Esophagus muscularis mucosa (tissue), 4 donors: ENCODE measurements around the gene SHISA8. TPM values are rescaled to one million over a fixed set of nuclear protein-coding genes. Genes with fewer than 3 reads are reported as not detected.
"Not testable (repeated sequence)": the region's sequence is repeated elsewhere in the genome, so short reads cannot be mapped to it uniquely, and the experiment has no call there.

Source experiments
- DNase-seq: peaks from one replicate; pipeline ENCODE4 v3.0.0-alpha.2; 2017; ENCODE audit errors: extremely low spot score
- H3K27ac ChIP-seq, 4 donors: fragments of 200-600 bp; sonication (generic); replicated peaks in 1 of 4; 1 replicate in 3 of 4; 2 replicates in 1 of 4; pipeline ENCODE4 v1.5.1; 2016 to 2019; ENCODE audit warnings: mild to moderate bottlenecking in 1 of 4
- H3K27me3 ChIP-seq, 4 donors: fragments of 200-600 bp; sonication (generic); one replicate each; pipeline versions ENCODE4 v1.5.1 to v1.6.0; 2016 to 2019
- H3K36me3 ChIP-seq, 4 donors: fragments of 200-600 bp; sonication (generic); one replicate each; pipeline ENCODE4 v1.5.1; 2016 to 2019
- H3K4me1 ChIP-seq, 4 donors: fragments of 200-600 bp; sonication (generic); one replicate each; pipeline ENCODE4 v1.5.1; 2016 to 2019
- H3K4me3 ChIP-seq, 4 donors: fragments of 200-600 bp; sonication (generic); 1 replicate in 2 of 4; 2 replicates in 2 of 4; pipeline ENCODE4 v1.5.1; 2016 to 2019; ENCODE audit warnings: mild to moderate bottlenecking in 4 of 4, moderate library complexity in 1 of 4
- H3K9me3 ChIP-seq, 4 donors: fragments of 200-600 bp; sonication (generic); 1 replicate in 3 of 4; 2 replicates in 1 of 4; pipeline ENCODE4 v1.5.1; 2016 to 2019
- EP300 ChIP-seq: sonication (generic); formaldehyde crosslinking; IDR thresholded peaks from one replicate; pipeline ENCODE4 v1.6.1; 2017; ENCODE audit warnings: antibody characterized with exemption
- POLR2A ChIP-seq: fragments of 450-650 bp; IDR thresholded peaks from one replicate; pipeline ENCODE4 v1.6.1; 2017; ENCODE audit warnings: antibody characterized with exemption, moderate library complexity, mild to moderate bottlenecking, low read depth
- POLR2AphosphoS5 ChIP-seq, 2 donors: sonication (generic); formaldehyde crosslinking; IDR thresholded peaks; one replicate each; pipeline ENCODE4 v1.6.1; 2017; ENCODE audit warnings: antibody characterized with exemption in 2 of 2
- WGBS: methylation state at CpG from one replicate; pipeline ENCODE4 v1.1.5; 2018; 5-methylcytosine and 5-hydroxymethylcytosine counted together
- intact Hi-C: fragments of 100-400 bp; cut with DNase I; formaldehyde crosslinking; loops from one replicate; pipeline ENCODE4 v1.15.1; 2023
- total RNA-seq, 4 donors: library from RNA; depleted of rRNA; stranded (reverse); fragments of >200 nt; gene quantifications; one replicate each; pipeline versions ENCODE4 v1.1.0 to v1.2.1, GENCODE V29; 2016
- TF ChIP-seq, protein P1 (sequence below), 3 experiments: fragments of 200-600 bp in 2 of 3; fragments of 450-650 bp in 1 of 3; sonication (generic) in 2 of 3; IDR thresholded peaks; one replicate each; pipeline ENCODE4 v1.5.1; 2017 to 2019; ENCODE audit warnings: antibody characterized with exemption in 3 of 3, mild to moderate bottlenecking in 2 of 3, moderate library complexity in 1 of 3

The SHISA8 gene
- total RNA-seq, 4 donors from 2014 or later = 0.83 TPM; not detected in 3

- peaks cover 4 to 6% (median 5%) of the 10 kb centered on the region in 4 donors for H3K4me1 ChIP-seq
- H3K9me3 ChIP-seq = no peaks in the 10 kb centered on the region
- no peaks in the 10 kb centered on the region for H3K36me3 ChIP-seq
- whole genome bisulfite sequencing = 86% methylated on average over 1 of the region's 2 CpGs
- DNase-seq = no peak
- TF ChIP-seq, protein P1, sequence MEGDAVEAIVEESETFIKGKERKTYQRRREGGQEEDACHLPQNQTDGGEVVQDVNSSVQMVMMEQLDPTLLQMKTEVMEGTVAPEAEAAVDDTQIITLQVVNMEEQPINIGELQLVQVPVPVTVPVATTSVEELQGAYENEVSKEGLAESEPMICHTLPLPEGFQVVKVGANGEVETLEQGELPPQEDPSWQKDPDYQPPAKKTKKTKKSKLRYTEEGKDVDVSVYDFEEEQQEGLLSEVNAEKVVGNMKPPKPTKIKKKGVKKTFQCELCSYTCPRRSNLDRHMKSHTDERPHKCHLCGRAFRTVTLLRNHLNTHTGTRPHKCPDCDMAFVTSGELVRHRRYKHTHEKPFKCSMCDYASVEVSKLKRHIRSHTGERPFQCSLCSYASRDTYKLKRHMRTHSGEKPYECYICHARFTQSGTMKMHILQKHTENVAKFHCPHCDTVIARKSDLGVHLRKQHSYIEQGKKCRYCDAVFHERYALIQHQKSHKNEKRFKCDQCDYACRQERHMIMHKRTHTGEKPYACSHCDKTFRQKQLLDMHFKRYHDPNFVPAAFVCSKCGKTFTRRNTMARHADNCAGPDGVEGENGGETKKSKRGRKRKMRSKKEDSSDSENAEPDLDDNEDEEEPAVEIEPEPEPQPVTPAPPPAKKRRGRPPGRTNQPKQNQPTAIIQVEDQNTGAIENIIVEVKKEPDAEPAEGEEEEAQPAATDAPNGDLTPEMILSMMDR (IDR thresholded peaks at IDR 0.05) = no peak
- no peak for TF ChIP-seq POLR2A
- no peak for TF ChIP-seq POLR2AphosphoS5 (IDR thresholded peaks at IDR 0.05)
- no peak for TF ChIP-seq EP300
- no peak overlapping the region for H3K4me3 ChIP-seq
- peaks cover 0 to 39% (median 0%) of the 10 kb centered on the region in 4 donors for H3K27me3 ChIP-seq
- intact Hi-C loops = no loop called here
- H3K27ac ChIP-seq = no peak overlapping the region
Measured at GRCh38 chr22:41952713-41953112, 37.8 kb upstream of the SHISA8 start.

GRCh38 chr22:41951898-41952474, 37.1 kb upstream of the SHISA8 start, which contains the start of gene SMIM45:
Gene SMIM45, plus strand, starts transcription at chr22:41952150.
- Histone ChIP-seq H3K4me3 (no peak within 1 kb of the TSS), H3K27ac (no peak within 1 kb of the TSS), H3K36me3 (no peaks in the 10 kb centered on the region), H3K9me3 (no peaks in the 10 kb centered on the region), H3K4me1 (peaks cover 3 to 8% (median 7%) of the 10 kb centered on the region in 4 donors), H3K27me3 (peaks cover 0 to 33% (median 0%) of the 10 kb centered on the region in 4 donors)
- 76% methylated on average over 4 of the region's 16 CpGs for WGBS
- intact Hi-C loops = no loop called here
- TF ChIP-seq POLR2A (no peak), POLR2AphosphoS5 (IDR thresholded peaks at IDR 0.05) (no peak), EP300 (no peak)
- TF ChIP-seq, protein P1 (IDR thresholded peaks at IDR 0.05) = no peak
- DNase-seq = no peak

- TF ChIP-seq POLR2AphosphoS5 (IDR thresholded peaks at IDR 0.05) (no peak), EP300 (no peak), POLR2A (no peak)
- TF ChIP-seq, protein P1 (IDR thresholded peaks at IDR 0.05) = no peak
- Histone ChIP-seq H3K36me3 (no peaks in the 10 kb centered on the region), H3K27ac (no peak overlapping the region), H3K4me1 (peaks cover 11 to 20% (median 18%) of the 10 kb centered on the region in 4 donors), H3K27me3 (peaks cover 0 to 26% (median 0%) of the 10 kb centered on the region in 4 donors), H3K9me3 (no peaks in the 10 kb centered on the region), H3K4me3 (no peak overlapping the region)
- WGBS = 87% methylated on average over 6 of the region's 7 CpGs
- intact Hi-C loops = no loop called here
- DNase-seq = no peak
Measured at GRCh38 chr22:41949297-41949965, 34.6 kb upstream of the SHISA8 start.

- 81% methylated on average over 8 of the region's 8 CpGs for WGBS
Measured at GRCh38 chr22:41948928-41949296, 34.0 kb upstream of the SHISA8 start.

DNA sequence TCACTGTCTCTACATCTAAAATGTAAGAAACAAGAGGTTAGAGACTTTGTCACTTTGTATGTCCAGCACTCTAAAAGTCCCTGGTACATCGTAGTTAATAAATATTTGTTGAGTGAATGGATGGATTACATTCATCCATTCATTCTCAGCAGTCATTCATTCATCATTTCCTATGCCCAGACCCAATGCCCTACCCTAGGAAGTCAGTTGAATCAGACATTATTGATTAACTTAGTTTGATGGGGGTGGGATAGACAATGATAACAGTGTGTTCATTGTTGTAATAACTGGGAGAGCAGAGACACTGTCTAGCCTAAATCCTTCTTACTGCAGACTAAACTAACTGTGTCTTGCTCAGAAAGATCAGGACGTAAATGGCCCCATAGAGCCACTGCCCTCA, 33.3 kb upstream of the SHISA8 start:
- Histone ChIP-seq H3K4me1 (peaks cover 11 to 20% (median 18%) of the 10 kb centered on the region in 4 donors), H3K4me3 (no peak overlapping the region), H3K27ac (no peak overlapping the region), H3K27me3 (peaks cover 0 to 26% (median 0%) of the 10 kb centered on the region in 4 donors), H3K9me3 (no peaks in the 10 kb centered on the region), H3K36me3 (no peaks in the 10 kb centered on the region)
- 86% methylated on average over 2 of the region's 2 CpGs for WGBS
- intact Hi-C loops = no loop called here
- TF ChIP-seq POLR2A = no peak
- TF ChIP-seq, protein P1 (IDR thresholded peaks at IDR 0.05) = no peak
- TF ChIP-seq POLR2AphosphoS5 (IDR thresholded peaks at IDR 0.05) = no peak
- TF ChIP-seq EP300 = no peak
- DNase-seq = no peak

More at GRCh38 chr22:41948928-41949296, 34.0 kb upstream of the SHISA8 start:
- H3K9me3 ChIP-seq, DNase-seq, H3K27ac ChIP-seq, H3K4me3 ChIP-seq, intact Hi-C loops, H3K36me3 ChIP-seq: not testable (repeated sequence)
- H3K4me1 ChIP-seq = peaks cover 11 to 20% (median 18%) of the 10 kb centered on the region in 4 donors
- H3K27me3 ChIP-seq = peaks cover 0 to 26% (median 0%) of the 10 kb centered on the region in 4 donors
